ENCODE results near the gene RUNX1.
A peak's percentile ranks its signal among the peaks of the same experiment; 100 is the strongest.

Gene RUNX1

DNA sequence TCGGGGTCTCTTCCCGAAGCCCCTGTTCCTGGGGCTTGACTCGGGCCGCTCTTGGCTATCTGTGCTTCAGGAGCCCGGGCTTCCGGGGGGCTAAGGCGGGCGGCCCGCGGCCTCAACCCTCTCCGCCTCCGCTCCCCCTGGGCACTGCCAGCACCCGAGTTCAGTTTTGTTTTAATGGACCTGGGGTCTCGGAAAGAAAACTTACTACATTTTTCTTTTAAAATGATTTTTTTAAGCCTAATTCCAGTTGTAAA, 158.7 kb downstream of the RUNX1 start:
- no peak for DNase-seq (ENCODE audit: low read depth)
- in situ Hi-C loops (cut with HindIII; ENCODE audit: low sequenced_read_pairs), result loop anchor here (10.0 kb wide), 1 partner anchor 944 kb away; no protein-coding TSS in a partner anchor
- TF ChIP-seq CTCF (IDR thresholded peaks at IDR 0.05; ENCODE audit: low read depth, low read length, missing control alignments), result no peak
- H3K4me3 ChIP-seq (ENCODE audit: low read depth, low read length), result peak overlapping the region; percentile 89

- DNase-seq (ENCODE audit: low read depth), result no peak
- in situ Hi-C loops (cut with HindIII; ENCODE audit: low sequenced_read_pairs), result loop anchor here (10.0 kb wide), 1 partner anchor 945 kb away; no protein-coding TSS in a partner anchor
- peak; percentile 57 for TF ChIP-seq CTCF (IDR thresholded peaks at IDR 0.05; ENCODE audit: low read depth, low read length, missing control alignments)
- peak overlapping the region; percentile 89 for H3K4me3 ChIP-seq (ENCODE audit: low read depth, low read length)
Observed at GRCh38 chr21:34889676-34890469, 159.2 kb downstream of the RUNX1 start.

DNA sequence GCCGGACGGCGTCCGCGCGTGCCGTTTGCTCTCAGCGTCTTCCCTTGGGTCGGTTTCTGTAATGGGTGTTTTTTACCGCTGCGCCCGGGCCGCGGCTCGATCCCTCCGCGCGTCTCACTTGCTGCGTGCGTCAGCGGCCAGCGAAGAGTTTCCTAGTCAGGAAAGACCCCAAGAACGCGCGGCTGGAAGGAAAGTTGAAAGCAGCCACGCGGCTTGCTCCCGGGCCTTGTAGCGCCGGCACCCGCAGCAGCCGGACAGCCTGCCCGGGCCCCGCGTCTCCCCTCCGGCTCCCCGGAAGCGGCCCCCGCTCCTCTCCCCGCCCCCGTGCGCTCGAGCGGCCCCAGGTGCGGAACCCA, 159.8 kb downstream of the RUNX1 start:
- DNase-seq (ENCODE audit: low read depth), result no peak

DNA sequence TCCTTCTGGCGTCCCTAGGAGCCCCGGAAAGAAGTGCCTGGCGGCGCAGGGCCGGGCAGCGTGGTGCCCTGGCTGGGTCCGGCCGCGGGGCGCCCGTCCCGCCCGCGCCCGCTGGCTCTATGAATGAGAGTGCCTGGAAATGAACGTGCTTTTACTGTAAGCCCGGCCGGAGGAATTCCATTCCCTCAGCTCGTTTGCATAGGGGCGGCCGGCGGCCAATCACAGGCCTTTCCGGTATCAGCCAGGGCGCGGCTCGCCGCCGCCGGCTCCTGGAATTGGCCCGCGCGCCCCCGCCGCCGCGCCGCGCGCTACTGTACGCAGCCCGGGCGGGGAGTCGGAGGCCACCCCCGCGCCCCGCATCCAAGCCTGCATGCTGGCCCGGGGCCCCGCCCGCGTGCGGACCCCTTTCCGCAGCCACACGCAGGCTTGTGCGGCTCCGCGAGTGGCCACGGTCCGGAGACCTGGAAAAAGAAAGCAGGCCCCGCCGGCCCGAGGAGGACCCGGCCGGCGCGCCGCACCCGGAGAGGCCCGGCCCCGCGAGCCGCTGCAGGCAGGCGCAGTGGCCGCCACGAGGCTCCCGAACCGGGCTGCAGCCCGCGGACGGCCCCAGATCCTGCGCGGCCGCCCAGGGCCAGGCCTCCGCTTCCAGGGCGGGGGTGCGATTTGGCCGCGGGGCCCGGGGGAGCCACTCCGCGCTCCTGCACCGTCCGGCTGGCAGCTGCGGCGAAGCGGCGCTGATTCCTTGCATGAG, 160.4 kb downstream of the RUNX1 start:
- DNase-seq (ENCODE audit: low read depth), result peak; percentile 89
- TF ChIP-seq CTCF (IDR thresholded peaks at IDR 0.05; ENCODE audit: low read depth, low read length, missing control alignments), result no peak
- in situ Hi-C loops (cut with HindIII; ENCODE audit: low sequenced_read_pairs), result no loop called here
- H3K4me3 ChIP-seq (ENCODE audit: low read depth, low read length), result peak overlapping the region; percentile 89

More for the DNA sequence above, 159.8 kb downstream of the RUNX1 start:
- peak overlapping the region; percentile 89 for H3K4me3 ChIP-seq (ENCODE audit: low read depth, low read length)
- TF ChIP-seq CTCF (IDR thresholded peaks at IDR 0.05; ENCODE audit: low read depth, low read length, missing control alignments), result no peak
- in situ Hi-C loops (cut with HindIII; ENCODE audit: low sequenced_read_pairs), result no loop called here

GRCh38 chr21:34887725-34888568, 161.2 kb downstream of the RUNX1 start:
- TF ChIP-seq CTCF (IDR thresholded peaks at IDR 0.05; ENCODE audit: low read depth, low read length, missing control alignments), result no peak
- in situ Hi-C loops (cut with HindIII; ENCODE audit: low sequenced_read_pairs), result no loop called here
- H3K4me3 ChIP-seq (ENCODE audit: low read depth, low read length), result peak overlapping the region; percentile 89
- peak; percentile 72 for DNase-seq (ENCODE audit: low read depth)

- DNase-seq (ENCODE audit: low read depth), result no peak
- H3K4me3 ChIP-seq (ENCODE audit: low read depth, low read length), result peak overlapping the region; percentile 89
- in situ Hi-C loops (cut with HindIII; ENCODE audit: low sequenced_read_pairs), result no loop called here
- no peak for TF ChIP-seq CTCF (IDR thresholded peaks at IDR 0.05; ENCODE audit: low read depth, low read length, missing control alignments)
Observed at GRCh38 chr21:34887105-34887442, 162.0 kb downstream of the RUNX1 start.
